SU-DHL-6 (cell line): ENCODE data around the gene KCNH1.

Experiments used
- CTCF ChIP-seq: fragments of 200-600 bp; sonication (generic); IDR thresholded peaks from one replicate; pipeline ENCODE4 v1.5.1; 2017; ENCODE audit warnings: antibody characterized with exemption, mild to moderate bottlenecking, low read length, moderate library complexity; ENCODE audit not compliant: insufficient read depth, poor library complexity, severe bottlenecking
- EZH2phosphoT487 ChIP-seq: fragments of 200-600 bp; sonication (generic), shearing (Covaris generic); conservative IDR thresholded peaks from 2 replicates; pipeline ENCODE4 v1.6.1; 2018; ENCODE audit warnings: mild to moderate bottlenecking, antibody characterized with exemption, low read length, moderate library complexity, mixed read lengths

- TF ChIP-seq CTCF = no peak
- no peak for TF ChIP-seq EZH2phosphoT487
Measured at GRCh38 chr1:210978974-210979354, 155.0 kb downstream of the KCNH1 start.
